Measurements from ENCODE around the gene DDX51.

Gene DDX51

DNA sequence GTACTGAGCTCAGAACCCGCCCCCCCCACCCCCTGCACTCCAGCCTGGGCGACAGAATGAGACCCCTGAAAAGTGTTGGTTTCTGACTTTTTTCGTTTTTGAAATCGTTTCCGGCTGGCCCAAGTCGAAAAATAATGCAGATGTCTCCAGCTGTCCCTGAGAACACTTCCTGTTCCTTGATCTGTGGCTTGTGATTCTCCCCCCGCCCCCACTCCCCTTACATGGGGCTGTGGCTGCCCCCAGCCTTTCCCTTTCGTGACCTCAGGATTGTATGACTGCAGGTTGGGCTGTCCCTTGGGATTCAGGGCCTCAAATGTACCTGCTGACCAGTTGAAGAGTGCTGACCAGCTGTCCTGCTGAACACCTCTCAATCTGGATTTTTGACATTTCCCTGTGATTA lies 34.2 kb upstream of the DDX51 start:
- H3K4me2 ChIP-seq (ENCODE audit: insufficient read depth, low read length, poor library complexity, severe bottlenecking): no peak overlapping the region
- H2BK120ac ChIP-seq (ENCODE audit: low read depth, low read length): no peak overlapping the region
- H3K14ac ChIP-seq (ENCODE audit: low read length): no peak overlapping the region
- H3K18ac ChIP-seq (ENCODE audit: low read length): no peak overlapping the region
- H3K36me3 ChIP-seq (replicated peaks in 1 of 2; ENCODE audit: control insufficient read depth in 2 of 2, insufficient read depth in 2 of 2, low read length in 2 of 2): no peaks in the 10 kb centered on the region
- H3K9me3 ChIP-seq (replicated peaks in 1 of 2; ENCODE audit: control insufficient read depth in 2 of 2, insufficient read depth in 1 of 2, low read depth in 1 of 2, low read length in 2 of 2): peaks cover 0 to 8% of the 10 kb centered on the region in 2 donors
- no CpG with 5 or more reads among the region's 8 CpGs for WGBS, 2 donors (ENCODE audit: extremely low coverage in 2 of 2, insufficient read length in 2 of 2, insufficient replicate concordance in 1 of 2)
- peaks cover 0 to 45% (median 7%) of the 10 kb centered on the region in 3 experiments for H3K27me3 ChIP-seq (ENCODE audit: control insufficient read depth in 3 of 3, insufficient read depth in 3 of 3, low read depth in 1 of 3, low read length in 3 of 3)
- no peak overlapping the region for H2AK5ac ChIP-seq (ENCODE audit: low read depth, low read length)
- no peak overlapping the region for H2BK15ac ChIP-seq (ENCODE audit: low read length)
- no peak overlapping the region for H3K27ac ChIP-seq (replicated peaks; ENCODE audit: low read length)
- no peak overlapping the region for H3K4me3 ChIP-seq (ENCODE audit: low read length in 2 of 2)
- H3K4ac ChIP-seq (ENCODE audit: low read length): no peak overlapping the region
- DNase-seq (ENCODE audit: low spot score): no peak
- no peak overlapping the region for H3K9ac ChIP-seq (ENCODE audit: low read depth, low read length, poor library complexity)
- H2BK12ac ChIP-seq (ENCODE audit: low read length): no peak overlapping the region
- H4K91ac ChIP-seq (ENCODE audit: low read depth, low read length, poor library complexity): no peak overlapping the region
- no peak overlapping the region for H2AFZ ChIP-seq (ENCODE audit: low read length)
- H3K23ac ChIP-seq (ENCODE audit: low read depth, low read length, poor library complexity): no peak overlapping the region
- H3K4me1 ChIP-seq (ENCODE audit: control insufficient read depth in 2 of 2, insufficient read depth in 1 of 2, low read depth in 1 of 2, low read length in 2 of 2): peaks cover 4 to 11% of the 10 kb centered on the region in 2 donors
- H4K8ac ChIP-seq (ENCODE audit: low read depth, low read length): no peak overlapping the region
- H3K79me1 ChIP-seq (ENCODE audit: low read depth, low read length): peaks cover 5% of the 10 kb centered on the region
- no peak overlapping the region for H2BK5ac ChIP-seq (ENCODE audit: low read length)

- no CpG with 5 or more reads among the region's 25 CpGs for WGBS, 2 donors (ENCODE audit: extremely low coverage in 2 of 2, insufficient read length in 2 of 2, insufficient replicate concordance in 1 of 2)
- no peak overlapping the region for H2BK120ac ChIP-seq (ENCODE audit: low read depth, low read length)
- H3K4me3 ChIP-seq (ENCODE audit: low read length in 2 of 2): no peak overlapping the region
- no peak overlapping the region for H3K14ac ChIP-seq (ENCODE audit: low read length)
- no peak overlapping the region for H3K23ac ChIP-seq (ENCODE audit: low read depth, low read length, poor library complexity)
- H3K27me3 ChIP-seq (ENCODE audit: control insufficient read depth in 3 of 3, insufficient read depth in 3 of 3, low read depth in 1 of 3, low read length in 3 of 3): peaks cover 0 to 51% (median 4%) of the 10 kb centered on the region in 3 experiments
- DNase-seq (ENCODE audit: low spot score): no peak
- peak overlapping the region; percentile 43 for H2AK5ac ChIP-seq (ENCODE audit: low read depth, low read length)
- H3K9me3 ChIP-seq (replicated peaks in 1 of 2; ENCODE audit: control insufficient read depth in 2 of 2, insufficient read depth in 1 of 2, low read depth in 1 of 2, low read length in 2 of 2): peaks cover 0 to 8% of the 10 kb centered on the region in 2 donors
- H3K79me1 ChIP-seq (ENCODE audit: low read depth, low read length): peaks cover 5% of the 10 kb centered on the region
- H3K27ac ChIP-seq (replicated peaks; ENCODE audit: low read length): no peak overlapping the region
- no peak overlapping the region for H3K4me2 ChIP-seq (ENCODE audit: insufficient read depth, low read length, poor library complexity, severe bottlenecking)
- no peak overlapping the region for H3K18ac ChIP-seq (ENCODE audit: low read length)
- no peak overlapping the region for H4K91ac ChIP-seq (ENCODE audit: low read depth, low read length, poor library complexity)
- no peak overlapping the region for H4K8ac ChIP-seq (ENCODE audit: low read depth, low read length)
- peak overlapping the region; percentile 75 for H2BK5ac ChIP-seq (ENCODE audit: low read length)
- no peak overlapping the region for H2BK15ac ChIP-seq (ENCODE audit: low read length)
- H3K4ac ChIP-seq (ENCODE audit: low read length): no peak overlapping the region
- H2BK12ac ChIP-seq (ENCODE audit: low read length): no peak overlapping the region
- H3K36me3 ChIP-seq (replicated peaks in 1 of 2; ENCODE audit: control insufficient read depth in 2 of 2, insufficient read depth in 2 of 2, low read length in 2 of 2): no peaks in the 10 kb centered on the region
- no peak overlapping the region for H2AFZ ChIP-seq (ENCODE audit: low read length)
- H3K4me1 ChIP-seq (ENCODE audit: control insufficient read depth in 2 of 2, insufficient read depth in 1 of 2, low read depth in 1 of 2, low read length in 2 of 2): peaks cover 4 to 11% of the 10 kb centered on the region in 2 donors
- no peak overlapping the region for H3K9ac ChIP-seq (ENCODE audit: low read depth, low read length, poor library complexity)
These were observed 32.9 kb upstream of the DDX51 start for GRCh38 chr12:132176920-132177551.

DNA sequence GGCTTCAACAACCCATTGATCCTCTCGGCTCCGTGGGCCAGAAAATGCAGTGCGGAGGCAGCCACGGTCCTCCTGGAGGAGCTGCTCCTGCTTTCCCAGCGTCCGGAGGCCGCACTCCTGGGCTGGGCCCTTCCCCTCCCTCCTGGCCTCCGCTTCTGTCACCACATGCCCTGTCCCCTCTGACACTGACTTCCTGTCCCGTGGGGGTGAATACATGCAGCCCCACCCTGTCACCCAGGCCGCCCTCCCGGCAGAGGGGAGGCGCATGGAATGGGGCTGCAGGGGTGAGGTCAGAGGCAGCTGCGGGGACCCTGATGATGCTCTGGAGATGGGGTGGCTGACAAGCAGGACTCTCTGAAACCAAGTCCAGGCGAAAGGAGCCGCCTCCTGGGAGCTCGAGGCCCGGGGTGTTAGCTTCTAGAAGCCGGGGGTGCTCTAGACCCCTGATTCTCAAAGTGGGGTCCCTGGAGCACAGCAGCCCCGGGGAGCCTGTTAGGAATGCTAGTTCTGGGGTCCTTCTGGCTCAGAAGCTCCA lies 32.3 kb upstream of the DDX51 start:
- Histone ChIP-seq H2AFZ (ENCODE audit: low read length) (peak overlapping the region; percentile 66), H3K27ac (replicated peaks; ENCODE audit: low read length) (no peak overlapping the region), H3K4me3 (ENCODE audit: low read length in 2 of 2) (no peak overlapping the region), H2AK5ac (ENCODE audit: low read depth, low read length) (peak overlapping the region; percentile 74), H2BK15ac (ENCODE audit: low read length) (no peak overlapping the region), H3K27me3 (ENCODE audit: control insufficient read depth in 3 of 3, insufficient read depth in 3 of 3, low read depth in 1 of 3, low read length in 3 of 3) (peaks cover 0 to 57% (median 4%) of the 10 kb centered on the region in 3 experiments), H3K4me2 (ENCODE audit: insufficient read depth, low read length, poor library complexity, severe bottlenecking) (no peak overlapping the region), H3K23ac (ENCODE audit: low read depth, low read length, poor library complexity) (peak overlapping the region; percentile 96), H3K18ac (ENCODE audit: low read length) (peak overlapping the region; percentile 80), H2BK12ac (ENCODE audit: low read length) (no peak overlapping the region), H4K91ac (ENCODE audit: low read depth, low read length, poor library complexity) (no peak overlapping the region), H3K36me3 (replicated peaks in 1 of 2; ENCODE audit: control insufficient read depth in 2 of 2, insufficient read depth in 2 of 2, low read length in 2 of 2) (no peaks in the 10 kb centered on the region), H2BK120ac (ENCODE audit: low read depth, low read length) (no peak overlapping the region), H3K79me1 (ENCODE audit: low read depth, low read length) (peaks cover 5% of the 10 kb centered on the region), H3K14ac (ENCODE audit: low read length) (peak overlapping the region; percentile 97), H3K4ac (ENCODE audit: low read length) (no peak overlapping the region), H2BK5ac (ENCODE audit: low read length) (peak overlapping the region; percentile 75), H3K9ac (ENCODE audit: low read depth, low read length, poor library complexity) (no peak overlapping the region), H3K4me1 (ENCODE audit: control insufficient read depth in 2 of 2, insufficient read depth in 1 of 2, low read depth in 1 of 2, low read length in 2 of 2) (peaks cover 4 to 11% of the 10 kb centered on the region in 2 donors), H4K8ac (ENCODE audit: low read depth, low read length) (no peak overlapping the region), H3K9me3 (replicated peaks in 1 of 2; ENCODE audit: control insufficient read depth in 2 of 2, insufficient read depth in 1 of 2, low read depth in 1 of 2, low read length in 2 of 2) (peaks cover 0 to 8% of the 10 kb centered on the region in 2 donors)
- no peak for DNase-seq (ENCODE audit: low spot score)
- WGBS, 2 donors (ENCODE audit: extremely low coverage in 2 of 2, insufficient read length in 2 of 2, insufficient replicate concordance in 1 of 2): no CpG with 5 or more reads among the region's 19 CpGs

DNA sequence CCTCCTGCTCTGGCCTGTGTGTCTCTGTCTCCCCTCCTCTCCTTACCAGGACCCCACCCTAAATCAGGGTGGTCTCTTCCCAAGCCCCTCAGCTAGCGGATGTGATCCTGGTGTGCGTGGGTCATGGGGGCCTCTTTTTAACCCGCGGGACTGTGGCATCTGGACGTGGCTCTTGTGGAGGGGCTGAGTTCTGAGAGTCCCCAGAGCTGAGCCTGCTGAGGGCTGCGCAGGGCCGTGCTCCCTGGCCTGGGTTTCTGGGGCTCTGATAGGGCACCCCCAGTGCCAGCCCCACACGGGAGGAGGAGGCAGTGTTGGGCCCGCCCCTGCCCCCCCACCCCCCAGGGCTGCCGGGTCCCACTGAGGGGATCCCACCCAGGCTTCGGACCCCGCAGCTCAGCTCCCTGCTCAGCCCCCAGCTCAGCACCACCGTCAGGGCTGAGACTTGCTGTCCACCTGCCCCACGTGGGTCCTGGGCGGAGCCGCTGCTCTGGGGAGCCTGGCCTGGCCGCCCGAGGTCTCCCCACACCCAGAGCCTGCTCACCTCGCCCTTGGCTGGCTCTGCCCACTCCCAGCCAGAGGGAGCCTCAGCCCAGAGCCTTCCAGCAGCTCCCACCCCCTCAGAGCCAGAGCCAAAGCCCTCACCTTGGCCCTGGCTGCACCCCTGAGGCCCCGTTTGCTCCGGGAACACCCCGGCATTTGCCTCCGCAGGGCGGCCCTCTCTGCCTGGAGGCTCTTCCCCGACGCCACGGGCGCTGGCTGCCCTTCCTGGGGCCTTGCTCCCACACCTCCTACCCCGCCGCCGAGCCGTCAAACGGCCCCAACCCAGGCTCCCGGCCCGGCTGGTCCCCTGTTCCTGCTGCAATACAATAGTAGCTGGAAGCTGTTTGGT lies 31.6 kb upstream of the DDX51 start:
- Histone ChIP-seq H4K8ac (ENCODE audit: low read depth, low read length) (no peak overlapping the region), H3K9me3 (replicated peaks in 1 of 2; ENCODE audit: control insufficient read depth in 2 of 2, insufficient read depth in 1 of 2, low read depth in 1 of 2, low read length in 2 of 2) (peaks cover 0 to 2% of the 10 kb centered on the region in 2 donors), H2BK120ac (ENCODE audit: low read depth, low read length) (no peak overlapping the region), H3K79me1 (ENCODE audit: low read depth, low read length) (peaks cover 3% of the 10 kb centered on the region), H2AK5ac (ENCODE audit: low read depth, low read length) (peak overlapping the region; percentile 74), H3K23ac (ENCODE audit: low read depth, low read length, poor library complexity) (no peak overlapping the region), H2BK15ac (ENCODE audit: low read length) (no peak overlapping the region), H3K36me3 (replicated peaks in 1 of 2; ENCODE audit: control insufficient read depth in 2 of 2, insufficient read depth in 2 of 2, low read length in 2 of 2) (no peaks in the 10 kb centered on the region), H3K27ac (replicated peaks; ENCODE audit: low read length) (no peak overlapping the region), H2BK5ac (ENCODE audit: low read length) (peak overlapping the region; percentile 75), H3K9ac (ENCODE audit: low read depth, low read length, poor library complexity) (no peak overlapping the region), H3K4ac (ENCODE audit: low read length) (peak overlapping the region; percentile 37), H3K18ac (ENCODE audit: low read length) (peak overlapping the region; percentile 83), H3K4me2 (ENCODE audit: insufficient read depth, low read length, poor library complexity, severe bottlenecking) (no peak overlapping the region), H2BK12ac (ENCODE audit: low read length) (no peak overlapping the region), H4K91ac (ENCODE audit: low read depth, low read length, poor library complexity) (no peak overlapping the region), H3K4me3 (ENCODE audit: low read length in 2 of 2) (no peak overlapping the region), H3K27me3 (ENCODE audit: control insufficient read depth in 3 of 3, insufficient read depth in 3 of 3, low read depth in 1 of 3, low read length in 3 of 3) (peaks cover 0 to 62% (median 0%) of the 10 kb centered on the region in 3 experiments), H3K14ac (ENCODE audit: low read length) (peak overlapping the region; percentile 21), H2AFZ (ENCODE audit: low read length) (peak overlapping the region; percentile 66), H3K4me1 (ENCODE audit: control insufficient read depth in 2 of 2, insufficient read depth in 1 of 2, low read depth in 1 of 2, low read length in 2 of 2) (peaks cover 4 to 11% of the 10 kb centered on the region in 2 donors)
- no peak for DNase-seq (ENCODE audit: low spot score)
- no CpG with 5 or more reads among the region's 35 CpGs for WGBS, 2 donors (ENCODE audit: extremely low coverage in 2 of 2, insufficient read length in 2 of 2, insufficient replicate concordance in 1 of 2)
